ENCODE results near the gene MAP1LC3B. TPM values are rescaled to one million over a fixed set of nuclear protein-coding genes. Genes with fewer than 3 reads are reported as not detected.
A peak's percentile ranks its signal among the peaks of the same experiment; 100 is the strongest.

The MAP1LC3B gene
- total and polyA plus RNA-seq, 2 donors (not counting 1 experiment from before 2014, with no cell fraction given) = 72.7 to 75.8 TPM

- H3K4me2 ChIP-seq (replicated peaks; ENCODE audit: low read depth, low read length, poor library complexity, severe bottlenecking) = peak within 1 kb of the TSS; percentile 84
- ATAC-seq (ENCODE audit: low read depth) (peak; percentile 72), DNase-seq (peak; percentile 94)
- intact Hi-C loops (cut with micrococcal nuclease) = loop anchor here (1.0 to 10.0 kb wide), 3 partner anchors 9 to 1829 kb away; partner anchors contain the start of genes MAP1LC3B and MTHFSD
- peak within 1 kb of the TSS; percentile 76 to 82 for H3K27ac ChIP-seq (ENCODE audit: low read length in 2 of 2)
- H3K4me1 ChIP-seq (ENCODE audit: control insufficient read depth in 2 of 2, insufficient read depth in 2 of 2, low read length in 2 of 2) = peaks cover 47 to 54% of the 10 kb centered on the region in 2 donors
- H3K4me3 ChIP-seq (ENCODE audit: control extremely low read depth in 1 of 5, extremely low read depth in 1 of 5, insufficient read depth in 1 of 5, low read depth in 2 of 5, low read length in 4 of 5) = peak within 1 kb of the TSS; percentile 60 to 83 (median 75)
- TF ChIP-seq EZH2 (IDR thresholded peaks at IDR 0.05; ENCODE audit: borderline replicate concordance, insufficient read depth, low read depth, low read length, poor library complexity, severe bottlenecking) (no peak), CTCF (IDR thresholded peaks at IDR 0.05) (no peak)
- H2AFZ ChIP-seq (ENCODE audit: insufficient read depth, low read depth, low read length, poor library complexity, severe bottlenecking) = peak within 1 kb of the TSS; percentile 87
- Mint-ChIP-seq H3K27ac (peak within 1 kb of the TSS; percentile 100), H3K4me1 (peaks cover 65% of the 10 kb centered on the region), H3K4me3 (peak within 1 kb of the TSS; percentile 97), H3K9me3 (ENCODE audit: insufficient read depth) (peaks cover 3% of the 10 kb centered on the region), H3K27me3 (no peaks in the 10 kb centered on the region)
- H3K27me3 ChIP-seq (replicated peaks in 1 of 4; ENCODE audit: control extremely low read depth in 1 of 4, control insufficient read depth in 3 of 4, insufficient read depth in 4 of 4, low read length in 3 of 4) = no peaks in the 10 kb centered on the region
- no peaks in the 10 kb centered on the region for H3K36me3 ChIP-seq (replicated peaks in 1 of 2; ENCODE audit: control extremely low read depth in 1 of 2, control insufficient read depth in 1 of 2, extremely low read depth in 1 of 2, insufficient read depth in 2 of 2, low read length in 1 of 2)
- peaks cover 42% of the 10 kb centered on the region for H3K79me2 ChIP-seq (ENCODE audit: control insufficient read depth, insufficient read depth, low read length)
- H3K9me3 ChIP-seq (ENCODE audit: control extremely low read depth in 1 of 3, control insufficient read depth in 2 of 3, insufficient read depth in 1 of 3, low read length in 2 of 3) = peaks cover 0 to 2% (median 0%) of the 10 kb centered on the region in 3 donors
- ChIA-PET POLR2A (interaction anchor here (0.6 to 2.9 kb wide), 3 partner anchors 10 to 317 kb away, joined by 3 to 23 read pairs (median 9); partner anchors contain the start of genes C16orf95 and MAP1LC3B), CTCF (interaction anchor here (1.0 to 4.3 kb wide), 6 partner anchors 10 to 253 kb away, joined by 3 to 52 read pairs (median 6); partner anchors contain the start of genes C16orf95 and MAP1LC3B)
- WGBS (ENCODE audit: insufficient coverage) = under 1% methylated on average over 87 of the region's 92 CpGs
- H3K9ac ChIP-seq (ENCODE audit: low read length) = peak within 1 kb of the TSS; percentile 70
- H4K20me1 ChIP-seq (ENCODE audit: control insufficient read depth, insufficient read depth, low read length, poor library complexity, severe bottlenecking) = peaks cover 27% of the 10 kb centered on the region
Measured at GRCh38 chr16:87383505-87384161, 8.5 kb upstream of the MAP1LC3B start, which contains the start of gene FBXO31. FBXO31 (minus strand) TSS chr16:87383776; CDS start chr16:87383744, 32 bp downstream.

Measured in B cell (primary cell).